ENCODE data around the gene PFKP.
A peak's percentile ranks its signal among the peaks of the same experiment; 100 is the strongest.

PFKP gene

DNA sequence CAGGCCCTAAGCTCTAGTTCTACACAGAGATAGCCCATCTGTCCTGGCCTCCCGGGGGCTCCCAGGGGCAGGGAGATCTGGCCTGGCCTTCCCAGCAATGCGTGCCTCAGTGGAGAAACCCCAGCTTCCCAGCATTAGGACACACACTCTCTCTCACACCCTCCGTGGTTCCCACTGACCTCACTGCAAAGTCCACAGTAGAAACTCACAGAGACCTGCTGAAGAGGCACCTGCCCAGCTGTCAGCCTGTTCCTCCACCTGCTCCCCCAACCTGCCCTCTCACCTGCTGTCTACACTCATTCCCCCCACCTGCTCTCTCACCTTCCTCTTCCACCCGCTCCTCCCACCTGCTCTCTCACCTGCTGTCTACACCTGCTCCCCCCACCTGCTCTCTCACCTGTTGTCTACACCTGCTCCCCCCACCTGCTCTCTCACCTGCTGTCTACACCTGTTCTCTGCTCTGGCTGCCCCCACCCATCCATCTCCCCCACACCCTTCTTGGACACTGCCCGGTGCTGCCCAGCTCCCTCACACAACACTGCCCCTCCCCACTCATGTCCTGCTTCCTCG lies 21.1 kb upstream of the PFKP start:
- no peak overlapping the region for H3K4me3 ChIP-seq (ENCODE audit: low read length in 2 of 2)
- peaks cover 0 to 4% of the 10 kb centered on the region in 2 donors for H3K27me3 ChIP-seq (ENCODE audit: control insufficient read depth in 2 of 2, insufficient read depth in 2 of 2, low read length in 2 of 2)
- H3K4me1 ChIP-seq (ENCODE audit: control insufficient read depth in 2 of 2, insufficient read depth in 2 of 2, low read length in 2 of 2) = peaks cover 0 to 9% of the 10 kb centered on the region in 2 donors
- H3K9ac ChIP-seq (ENCODE audit: low read depth in 1 of 2, low read length in 2 of 2) = no peak overlapping the region
- H3K36me3 ChIP-seq (ENCODE audit: control insufficient read depth in 2 of 2, insufficient read depth in 2 of 2, low read length in 2 of 2) = no peaks in the 10 kb centered on the region
- H3K27ac ChIP-seq (ENCODE audit: low read depth in 2 of 2, low read length in 2 of 2) = peak overlapping the region; percentile 25 to 38
- H3K9me3 ChIP-seq (ENCODE audit: control insufficient read depth in 2 of 2, low read length in 2 of 2) = no peaks in the 10 kb centered on the region

DNA sequence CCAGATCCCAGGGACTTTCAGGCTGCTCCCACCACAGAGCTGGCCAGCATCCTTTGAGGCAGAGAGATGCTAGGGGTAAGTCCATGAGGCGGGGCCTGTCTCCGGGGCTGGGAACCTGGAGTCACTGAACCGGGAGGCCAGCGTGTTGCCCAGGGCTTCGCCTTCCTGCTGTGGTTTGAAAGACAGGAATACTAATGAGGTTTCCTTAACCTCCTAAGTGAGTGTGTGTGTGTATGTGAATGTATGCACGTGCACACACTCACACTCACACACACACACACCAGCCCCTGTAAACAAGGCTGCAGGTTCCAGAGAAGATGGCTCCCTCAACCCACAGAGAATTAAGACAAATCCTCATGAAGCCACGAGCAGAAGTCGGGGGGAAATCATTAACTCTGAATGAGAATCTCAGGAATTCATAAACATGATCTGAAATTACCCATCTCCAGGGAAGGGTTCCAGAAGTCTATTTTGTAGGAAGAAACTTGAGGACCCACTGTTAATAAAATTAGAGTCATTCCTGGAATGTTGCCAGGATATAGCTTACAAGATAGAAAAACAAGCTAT lies 20.3 kb upstream of the PFKP start:
- no peak overlapping the region for H3K4me3 ChIP-seq (ENCODE audit: low read length in 2 of 2)
- H3K27me3 ChIP-seq (ENCODE audit: control insufficient read depth in 2 of 2, insufficient read depth in 2 of 2, low read length in 2 of 2) = peaks cover 0 to 4% of the 10 kb centered on the region in 2 donors
- no peak overlapping the region for H3K9ac ChIP-seq (ENCODE audit: low read depth in 1 of 2, low read length in 2 of 2)
- H3K4me1 ChIP-seq (ENCODE audit: control insufficient read depth in 2 of 2, insufficient read depth in 2 of 2, low read length in 2 of 2) = peaks cover 0 to 9% of the 10 kb centered on the region in 2 donors
- H3K9me3 ChIP-seq (ENCODE audit: control insufficient read depth in 2 of 2, low read length in 2 of 2) = no peaks in the 10 kb centered on the region
- H3K36me3 ChIP-seq (ENCODE audit: control insufficient read depth in 2 of 2, insufficient read depth in 2 of 2, low read length in 2 of 2) = no peaks in the 10 kb centered on the region
- peak overlapping the region in 1 of 2 donors; percentile 25 for H3K27ac ChIP-seq (ENCODE audit: low read depth in 2 of 2, low read length in 2 of 2)

DNA sequence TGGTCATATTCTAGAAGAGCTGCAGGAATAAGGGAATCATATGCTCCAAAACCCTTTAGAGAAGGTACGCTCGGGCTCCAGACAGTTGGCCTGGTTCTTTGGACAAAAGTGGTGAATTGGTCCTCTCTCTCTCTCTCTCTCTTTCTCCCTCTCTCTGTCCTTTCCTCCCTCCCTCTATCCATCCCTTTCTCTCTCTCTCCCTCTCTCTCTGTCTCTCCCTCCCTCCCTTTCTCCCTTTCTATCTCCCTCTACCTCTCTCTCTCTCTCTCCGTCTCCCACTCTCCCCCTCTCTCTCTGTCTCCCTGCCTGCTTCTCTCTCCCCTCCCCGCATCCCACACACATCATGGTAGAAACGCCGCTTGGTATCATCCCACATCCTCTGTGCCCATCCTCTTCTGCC lies 19.8 kb upstream of the PFKP start:
- H3K27me3 ChIP-seq (ENCODE audit: control insufficient read depth in 2 of 2, insufficient read depth in 2 of 2, low read length in 2 of 2) = peaks cover 0 to 4% of the 10 kb centered on the region in 2 donors
- no peak overlapping the region for H3K9ac ChIP-seq (ENCODE audit: low read depth in 1 of 2, low read length in 2 of 2)
- H3K4me3 ChIP-seq (ENCODE audit: low read length in 2 of 2) = no peak overlapping the region
- H3K27ac ChIP-seq (ENCODE audit: low read depth in 2 of 2, low read length in 2 of 2) = peak overlapping the region in 1 of 2 donors; percentile 11
- peaks cover 0 to 9% of the 10 kb centered on the region in 2 donors for H3K4me1 ChIP-seq (ENCODE audit: control insufficient read depth in 2 of 2, insufficient read depth in 2 of 2, low read length in 2 of 2)
- no peaks in the 10 kb centered on the region for H3K9me3 ChIP-seq (ENCODE audit: control insufficient read depth in 2 of 2, low read length in 2 of 2)
- no peaks in the 10 kb centered on the region for H3K36me3 ChIP-seq (ENCODE audit: control insufficient read depth in 2 of 2, insufficient read depth in 2 of 2, low read length in 2 of 2)

DNA sequence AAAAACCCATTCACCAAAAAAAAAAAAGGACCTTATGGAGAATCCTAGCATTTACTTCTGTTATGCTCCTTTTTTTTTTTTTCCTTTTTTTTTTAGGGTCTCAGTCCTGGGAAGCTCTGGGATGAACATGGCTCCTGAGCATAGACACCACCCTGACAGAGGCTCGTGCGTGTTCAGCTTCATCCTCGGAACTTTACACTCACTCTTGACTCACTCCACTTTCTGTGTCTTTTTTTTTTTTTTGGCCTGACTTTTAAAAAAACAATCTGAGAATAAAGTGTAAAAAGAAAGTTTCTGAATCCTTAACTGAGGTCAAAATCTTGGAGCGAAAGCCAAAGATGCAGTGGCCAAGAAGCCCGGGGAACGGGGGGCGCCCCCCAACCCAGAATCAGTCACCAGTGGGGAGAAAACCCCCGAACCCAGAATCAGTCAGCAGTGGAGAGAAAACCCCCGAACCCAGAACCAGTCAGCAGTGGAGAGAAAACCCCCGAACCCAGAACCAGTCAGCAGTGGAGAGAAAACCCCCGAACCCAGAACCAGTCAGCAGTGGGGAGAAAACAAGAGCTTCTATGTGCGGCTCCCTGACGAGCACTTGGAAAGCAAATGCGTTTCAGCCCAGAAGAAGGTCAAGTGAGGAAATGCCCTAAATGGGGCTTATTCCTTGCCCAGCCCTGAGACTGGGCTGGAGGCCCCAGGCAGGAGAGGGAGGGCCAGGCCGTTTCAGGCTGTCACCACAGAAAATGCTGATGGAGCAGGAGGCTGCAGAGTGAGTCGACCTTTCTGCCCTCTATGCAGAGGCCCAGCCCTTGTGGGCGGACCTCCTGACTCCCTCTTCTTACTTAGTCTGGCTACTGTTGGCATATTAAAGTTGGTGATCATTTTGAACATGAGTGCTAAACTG lies 19.0 kb upstream of the PFKP start:
- Histone ChIP-seq H3K27me3 (ENCODE audit: control insufficient read depth in 2 of 2, insufficient read depth in 2 of 2, low read length in 2 of 2) (peaks cover 0 to 4% of the 10 kb centered on the region in 2 donors), H3K9me3 (ENCODE audit: control insufficient read depth in 2 of 2, low read length in 2 of 2) (no peaks in the 10 kb centered on the region), H3K4me3 (ENCODE audit: low read length in 2 of 2) (no peak overlapping the region), H3K4me1 (ENCODE audit: control insufficient read depth in 2 of 2, insufficient read depth in 2 of 2, low read length in 2 of 2) (peaks cover 0 to 9% of the 10 kb centered on the region in 2 donors), H3K9ac (ENCODE audit: low read depth in 1 of 2, low read length in 2 of 2) (no peak overlapping the region), H3K36me3 (ENCODE audit: control insufficient read depth in 2 of 2, insufficient read depth in 2 of 2, low read length in 2 of 2) (no peaks in the 10 kb centered on the region), H3K27ac (ENCODE audit: low read depth in 2 of 2, low read length in 2 of 2) (peak overlapping the region in 1 of 2 donors; percentile 11)

DNA sequence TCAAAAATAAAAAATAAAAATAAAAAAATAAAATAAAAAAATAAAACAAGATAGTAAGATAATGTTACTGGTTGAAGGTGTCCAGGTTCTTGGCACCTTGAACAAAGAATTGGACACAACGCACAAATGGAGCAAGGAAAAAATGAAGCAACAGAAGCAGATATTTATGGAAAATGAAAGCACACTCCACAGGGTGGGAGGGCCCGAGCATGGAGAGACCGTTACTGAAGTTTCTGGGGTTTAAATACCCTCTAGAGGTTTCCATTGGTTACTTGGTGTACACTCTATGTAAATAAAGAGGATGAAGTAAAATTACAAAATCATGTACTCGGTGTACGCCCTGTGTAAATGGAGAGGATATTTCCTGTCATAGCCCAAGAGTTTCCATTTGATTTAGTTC lies 15.7 kb upstream of the PFKP start:
- Histone ChIP-seq H3K27ac (ENCODE audit: low read depth in 2 of 2, low read length in 2 of 2) (no peak overlapping the region), H3K27me3 (ENCODE audit: control insufficient read depth in 2 of 2, insufficient read depth in 2 of 2, low read length in 2 of 2) (peaks cover 0 to 8% of the 10 kb centered on the region in 2 donors), H3K9ac (ENCODE audit: low read depth in 1 of 2, low read length in 2 of 2) (no peak overlapping the region), H3K4me3 (ENCODE audit: low read length in 2 of 2) (no peak overlapping the region), H3K4me1 (ENCODE audit: control insufficient read depth in 2 of 2, insufficient read depth in 2 of 2, low read length in 2 of 2) (peaks cover 0 to under 1% of the 10 kb centered on the region in 2 donors), H3K9me3 (ENCODE audit: control insufficient read depth in 2 of 2, low read length in 2 of 2) (no peaks in the 10 kb centered on the region), H3K36me3 (ENCODE audit: control insufficient read depth in 2 of 2, insufficient read depth in 2 of 2, low read length in 2 of 2) (no peaks in the 10 kb centered on the region)

DNA sequence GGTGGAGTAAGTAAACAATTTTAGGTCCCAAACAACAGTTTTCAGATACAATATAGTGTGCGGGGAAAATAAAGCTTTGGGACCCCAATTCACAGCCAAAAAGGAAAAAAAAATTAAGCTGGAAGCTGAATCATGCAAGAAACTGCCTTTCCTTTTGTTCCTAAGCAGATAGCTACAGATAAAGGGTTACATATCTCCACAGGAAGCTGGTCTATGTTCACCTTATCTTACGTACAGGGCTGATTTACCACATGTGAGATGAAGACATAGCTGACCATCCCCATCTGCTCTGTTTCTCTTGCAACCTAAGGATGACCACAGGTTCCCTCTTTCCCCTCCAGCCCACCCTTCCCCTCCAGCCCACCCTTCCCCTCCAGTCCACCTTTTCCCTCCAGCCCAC lies 14.2 kb upstream of the PFKP start:
- H3K27me3 ChIP-seq (ENCODE audit: control insufficient read depth in 2 of 2, insufficient read depth in 2 of 2, low read length in 2 of 2) = peaks cover 0 to 4% of the 10 kb centered on the region in 2 donors
- H3K27ac ChIP-seq (ENCODE audit: low read depth in 2 of 2, low read length in 2 of 2) = no peak overlapping the region
- H3K36me3 ChIP-seq (ENCODE audit: control insufficient read depth in 2 of 2, insufficient read depth in 2 of 2, low read length in 2 of 2) = no peaks in the 10 kb centered on the region
- no peak overlapping the region for H3K4me3 ChIP-seq (ENCODE audit: low read length in 2 of 2)
- no peaks in the 10 kb centered on the region for H3K4me1 ChIP-seq (ENCODE audit: control insufficient read depth in 2 of 2, insufficient read depth in 2 of 2, low read length in 2 of 2)
- no peak overlapping the region for H3K9ac ChIP-seq (ENCODE audit: low read depth in 1 of 2, low read length in 2 of 2)
- H3K9me3 ChIP-seq (ENCODE audit: control insufficient read depth in 2 of 2, low read length in 2 of 2) = no peaks in the 10 kb centered on the region

DNA sequence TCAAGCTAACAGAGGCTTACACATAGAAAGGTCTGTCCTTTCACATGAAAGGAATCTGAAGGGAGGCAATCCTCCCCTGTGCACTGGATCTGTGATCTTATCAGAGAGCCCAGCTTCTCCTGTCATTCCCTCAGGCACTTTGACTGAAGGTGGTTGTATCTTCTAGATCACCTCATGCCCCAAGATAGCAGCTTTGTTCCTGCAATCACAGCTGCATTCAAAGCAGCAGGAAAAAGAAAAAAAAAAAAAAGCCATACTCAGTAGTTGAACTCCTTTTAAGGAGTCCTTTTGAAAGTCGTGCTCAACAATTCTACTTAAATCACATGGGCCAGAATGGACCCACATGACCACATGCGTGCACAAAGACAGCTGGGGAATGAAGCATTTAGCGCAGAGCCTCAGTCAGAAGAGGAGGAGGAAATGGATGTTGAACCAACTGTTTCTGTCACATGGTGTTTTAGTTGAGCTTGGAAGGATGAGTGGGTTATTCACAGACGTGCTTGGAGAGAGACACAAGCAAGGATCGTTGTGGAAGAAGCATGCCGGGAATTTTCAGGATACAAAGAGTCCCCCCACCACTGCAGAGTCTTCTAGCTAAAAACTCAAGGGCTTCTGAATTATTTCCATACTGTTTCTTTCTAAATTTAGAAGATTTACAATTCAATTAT lies 13.0 kb upstream of the PFKP start:
- H3K9me3 ChIP-seq (ENCODE audit: control insufficient read depth in 2 of 2, low read length in 2 of 2) = no peaks in the 10 kb centered on the region
- no peak overlapping the region for H3K9ac ChIP-seq (ENCODE audit: low read depth in 1 of 2, low read length in 2 of 2)
- no peak overlapping the region for H3K27ac ChIP-seq (ENCODE audit: low read depth in 2 of 2, low read length in 2 of 2)
- no peak overlapping the region for H3K4me3 ChIP-seq (ENCODE audit: low read length in 2 of 2)
- H3K4me1 ChIP-seq (ENCODE audit: control insufficient read depth in 2 of 2, insufficient read depth in 2 of 2, low read length in 2 of 2) = no peaks in the 10 kb centered on the region
- peaks cover 0 to 4% of the 10 kb centered on the region in 2 donors for H3K27me3 ChIP-seq (ENCODE audit: control insufficient read depth in 2 of 2, insufficient read depth in 2 of 2, low read length in 2 of 2)
- H3K36me3 ChIP-seq (ENCODE audit: control insufficient read depth in 2 of 2, insufficient read depth in 2 of 2, low read length in 2 of 2) = no peaks in the 10 kb centered on the region

DNA sequence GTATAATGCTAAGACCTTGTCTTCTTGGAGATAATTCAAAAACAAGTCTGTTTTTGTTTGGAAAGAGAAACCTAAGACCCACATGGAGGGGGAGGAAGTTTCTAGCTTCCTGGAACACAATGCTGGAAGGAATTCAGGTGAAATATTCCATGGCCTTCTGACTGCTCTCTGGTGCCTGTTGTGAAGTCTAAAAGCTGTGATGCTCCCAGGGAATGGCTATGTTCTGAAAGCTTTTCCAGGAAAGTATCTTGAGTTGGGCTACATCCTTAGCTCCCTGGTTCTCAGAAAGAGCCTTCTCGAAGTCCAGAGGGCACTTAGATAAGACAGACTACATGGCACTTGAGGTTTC lies 12.5 kb upstream of the PFKP start:
- no peaks in the 10 kb centered on the region for H3K9me3 ChIP-seq (ENCODE audit: control insufficient read depth in 2 of 2, low read length in 2 of 2)
- H3K36me3 ChIP-seq (ENCODE audit: control insufficient read depth in 2 of 2, insufficient read depth in 2 of 2, low read length in 2 of 2) = no peaks in the 10 kb centered on the region
- no peak overlapping the region for H3K9ac ChIP-seq (ENCODE audit: low read depth in 1 of 2, low read length in 2 of 2)
- no peak overlapping the region for H3K27ac ChIP-seq (ENCODE audit: low read depth in 2 of 2, low read length in 2 of 2)
- peaks cover 0 to 4% of the 10 kb centered on the region in 2 donors for H3K27me3 ChIP-seq (ENCODE audit: control insufficient read depth in 2 of 2, insufficient read depth in 2 of 2, low read length in 2 of 2)
- no peak overlapping the region for H3K4me3 ChIP-seq (ENCODE audit: low read length in 2 of 2)
- H3K4me1 ChIP-seq (ENCODE audit: control insufficient read depth in 2 of 2, insufficient read depth in 2 of 2, low read length in 2 of 2) = no peaks in the 10 kb centered on the region

DNA sequence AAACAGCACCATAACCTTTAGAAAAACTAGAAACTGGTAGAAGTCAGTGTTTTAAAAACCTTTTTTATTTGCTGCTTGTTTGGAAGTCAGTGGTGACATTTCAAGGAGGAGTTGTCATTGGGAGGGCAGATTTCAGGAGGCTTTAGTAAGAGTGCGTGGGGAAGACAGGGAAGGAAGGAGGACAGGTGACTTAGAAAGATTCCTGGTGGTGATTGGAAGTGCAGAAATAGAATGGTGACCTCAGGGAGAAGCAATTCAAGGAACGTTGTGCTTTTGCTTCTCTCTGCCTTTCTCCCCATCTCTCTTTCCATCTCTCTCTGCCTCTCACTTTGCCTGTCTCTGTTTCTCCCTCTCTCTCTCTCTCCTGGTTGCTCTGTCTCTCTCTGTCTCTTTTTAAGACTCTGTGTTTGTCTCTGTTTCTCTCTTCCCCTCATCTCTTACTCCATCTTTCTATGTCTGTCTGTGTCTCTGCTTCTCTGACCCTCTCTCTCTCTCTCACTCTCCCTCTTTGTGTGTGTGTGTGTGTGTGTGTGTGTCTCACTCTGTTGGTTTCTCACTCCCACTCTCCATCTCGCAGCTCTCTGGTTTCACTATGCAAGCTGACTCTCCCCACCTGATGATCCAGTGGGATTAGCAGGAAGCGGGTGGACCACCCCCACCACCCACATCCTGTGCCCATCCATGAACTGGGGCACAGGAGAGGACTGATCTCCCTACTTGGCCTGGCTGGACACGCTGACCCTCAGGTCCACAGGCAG lies 10.9 kb upstream of the PFKP start:
- Histone ChIP-seq H3K27me3 (ENCODE audit: control insufficient read depth in 2 of 2, insufficient read depth in 2 of 2, low read length in 2 of 2) (peaks cover 0 to 4% of the 10 kb centered on the region in 2 donors), H3K9me3 (ENCODE audit: control insufficient read depth in 2 of 2, low read length in 2 of 2) (no peaks in the 10 kb centered on the region), H3K9ac (ENCODE audit: low read depth in 1 of 2, low read length in 2 of 2) (no peak overlapping the region), H3K4me3 (ENCODE audit: low read length in 2 of 2) (no peak overlapping the region), H3K27ac (ENCODE audit: low read depth in 2 of 2, low read length in 2 of 2) (no peak overlapping the region), H3K36me3 (ENCODE audit: control insufficient read depth in 2 of 2, insufficient read depth in 2 of 2, low read length in 2 of 2) (no peaks in the 10 kb centered on the region), H3K4me1 (ENCODE audit: control insufficient read depth in 2 of 2, insufficient read depth in 2 of 2, low read length in 2 of 2) (no peaks in the 10 kb centered on the region)
